ENCODE data around the gene NCOA7. TPM values are rescaled to one million over a fixed set of nuclear protein-coding genes. Genes with fewer than 3 reads are reported as not detected.
"Not testable (repeated sequence)": the region's sequence is repeated elsewhere in the genome, so short reads cannot be mapped to it uniquely, and the experiment has no call there.

NCOA7 gene
- total and polyA plus RNA-seq, 9 donors = 5.5 to 9.1 (median 6.1) TPM

GRCh38 chr6:125931733-125932450 lies 141.1 kb downstream of the NCOA7 start:
- Histone ChIP-seq H3K4me3 (ENCODE audit: low read length) (no peak overlapping the region), H3K36me3 (ENCODE audit: control insufficient read depth, insufficient read depth, low read length) (no peaks in the 10 kb centered on the region), H3K4me1 (ENCODE audit: control insufficient read depth, insufficient read depth, low read length) (no peaks in the 10 kb centered on the region), H3K27ac (ENCODE audit: low read length) (no peak overlapping the region), H3K27me3 (ENCODE audit: control insufficient read depth, insufficient read depth, low read length) (no peaks in the 10 kb centered on the region), H3K9me3 (replicated peaks; ENCODE audit: control insufficient read depth, low read depth, low read length) (no peaks in the 10 kb centered on the region)
- WGBS (ENCODE audit: insufficient coverage) = 100% methylated on average over 1 of the region's 4 CpGs
- no peak for DNase-seq

- Histone ChIP-seq H3K27ac (ENCODE audit: low read length) (no peak overlapping the region), H3K27me3 (ENCODE audit: control insufficient read depth, insufficient read depth, low read length) (no peaks in the 10 kb centered on the region), H3K9me3 (replicated peaks; ENCODE audit: control insufficient read depth, low read depth, low read length) (no peaks in the 10 kb centered on the region), H3K4me3 (ENCODE audit: low read length) (no peak overlapping the region), H3K36me3 (ENCODE audit: control insufficient read depth, insufficient read depth, low read length) (no peaks in the 10 kb centered on the region), H3K4me1 (ENCODE audit: control insufficient read depth, insufficient read depth, low read length) (no peaks in the 10 kb centered on the region)
- DNase-seq = no peak
Observed at GRCh38 chr6:125932451-125932795, 141.7 kb downstream of the NCOA7 start.

GRCh38 chr6:125935520-125935919 lies 144.8 kb downstream of the NCOA7 start:
- H3K4me3 ChIP-seq (ENCODE audit: low read length); H3K4me1 ChIP-seq (ENCODE audit: control insufficient read depth, insufficient read depth, low read length); DNase-seq; H3K9me3 ChIP-seq (replicated peaks; ENCODE audit: control insufficient read depth, low read depth, low read length); H3K36me3 ChIP-seq (ENCODE audit: control insufficient read depth, insufficient read depth, low read length); H3K27me3 ChIP-seq (ENCODE audit: control insufficient read depth, insufficient read depth, low read length); H3K27ac ChIP-seq (ENCODE audit: low read length): not testable (repeated sequence)
- WGBS (ENCODE audit: insufficient coverage) = no CpG with 5 or more reads among the region's 5 CpGs

- H3K27me3 ChIP-seq (ENCODE audit: control insufficient read depth, insufficient read depth, low read length) = no peaks in the 10 kb centered on the region
- H3K36me3 ChIP-seq (ENCODE audit: control insufficient read depth, insufficient read depth, low read length) = no peaks in the 10 kb centered on the region
- no peaks in the 10 kb centered on the region for H3K9me3 ChIP-seq (replicated peaks; ENCODE audit: control insufficient read depth, low read depth, low read length)
- DNase-seq = no peak
- H3K4me3 ChIP-seq (ENCODE audit: low read length) = no peak overlapping the region
- no CpG with 5 or more reads among the region's 1 CpG for WGBS (ENCODE audit: insufficient coverage)
- H3K27ac ChIP-seq (ENCODE audit: low read length) = no peak overlapping the region
- H3K4me1 ChIP-seq (ENCODE audit: control insufficient read depth, insufficient read depth, low read length) = no peaks in the 10 kb centered on the region
Observed at GRCh38 chr6:125939026-125939425, 148.3 kb downstream of the NCOA7 start.

GRCh38 chr6:125939791-125940190 lies 149.0 kb downstream of the NCOA7 start:
- WGBS (ENCODE audit: insufficient coverage) = no CpG with 5 or more reads among the region's 2 CpGs
- H3K27me3 ChIP-seq (ENCODE audit: control insufficient read depth, insufficient read depth, low read length) = no peaks in the 10 kb centered on the region
- DNase-seq = no peak

GRCh38 chr6:125940247-125941041 lies 149.7 kb downstream of the NCOA7 start:
- H3K27me3 ChIP-seq (ENCODE audit: control insufficient read depth, insufficient read depth, low read length) = no peaks in the 10 kb centered on the region
- no CpG with 5 or more reads among the region's 5 CpGs for WGBS (ENCODE audit: insufficient coverage)
- H3K36me3 ChIP-seq (ENCODE audit: control insufficient read depth, insufficient read depth, low read length) = no peaks in the 10 kb centered on the region
- no peaks in the 10 kb centered on the region for H3K4me1 ChIP-seq (ENCODE audit: control insufficient read depth, insufficient read depth, low read length)
- H3K4me3 ChIP-seq (ENCODE audit: low read length) = no peak overlapping the region
- no peaks in the 10 kb centered on the region for H3K9me3 ChIP-seq (replicated peaks; ENCODE audit: control insufficient read depth, low read depth, low read length)
- no peak overlapping the region for H3K27ac ChIP-seq (ENCODE audit: low read length)
- no peak for DNase-seq

More at GRCh38 chr6:125939791-125940190, 149.0 kb downstream of the NCOA7 start:
- Histone ChIP-seq H3K27ac (ENCODE audit: low read length) (no peak overlapping the region), H3K4me1 (ENCODE audit: control insufficient read depth, insufficient read depth, low read length) (no peaks in the 10 kb centered on the region), H3K4me3 (ENCODE audit: low read length) (no peak overlapping the region), H3K36me3 (ENCODE audit: control insufficient read depth, insufficient read depth, low read length) (no peaks in the 10 kb centered on the region), H3K9me3 (replicated peaks; ENCODE audit: control insufficient read depth, low read depth, low read length) (no peaks in the 10 kb centered on the region)

GRCh38 chr6:125942672-125943527 lies 152.1 kb downstream of the NCOA7 start:
- no peak overlapping the region for H3K4me3 ChIP-seq (ENCODE audit: low read length)
- no peaks in the 10 kb centered on the region for H3K9me3 ChIP-seq (replicated peaks; ENCODE audit: control insufficient read depth, low read depth, low read length)
- no peaks in the 10 kb centered on the region for H3K36me3 ChIP-seq (ENCODE audit: control insufficient read depth, insufficient read depth, low read length)
- H3K27me3 ChIP-seq (ENCODE audit: control insufficient read depth, insufficient read depth, low read length) = no peaks in the 10 kb centered on the region
- no peak for DNase-seq
- no peak overlapping the region for H3K27ac ChIP-seq (ENCODE audit: low read length)
- WGBS (ENCODE audit: insufficient coverage) = 76% methylated on average over 6 of the region's 10 CpGs
- no peaks in the 10 kb centered on the region for H3K4me1 ChIP-seq (ENCODE audit: control insufficient read depth, insufficient read depth, low read length)

GRCh38 chr6:125943528-125944433 lies 153.0 kb downstream of the NCOA7 start:
- Histone ChIP-seq H3K27me3 (ENCODE audit: control insufficient read depth, insufficient read depth, low read length) (no peaks in the 10 kb centered on the region), H3K36me3 (ENCODE audit: control insufficient read depth, insufficient read depth, low read length) (no peaks in the 10 kb centered on the region), H3K4me3 (ENCODE audit: low read length) (no peak overlapping the region), H3K27ac (ENCODE audit: low read length) (peak overlapping the region; percentile 38), H3K4me1 (ENCODE audit: control insufficient read depth, insufficient read depth, low read length) (no peaks in the 10 kb centered on the region), H3K9me3 (replicated peaks; ENCODE audit: control insufficient read depth, low read depth, low read length) (no peaks in the 10 kb centered on the region)
- 82% methylated on average over 3 of the region's 4 CpGs for WGBS (ENCODE audit: insufficient coverage)
- no peak for DNase-seq

- H3K27ac ChIP-seq (ENCODE audit: low read length) = peak overlapping the region; percentile 56
- H3K27me3 ChIP-seq (ENCODE audit: control insufficient read depth, insufficient read depth, low read length) = no peaks in the 10 kb centered on the region
- WGBS (ENCODE audit: insufficient coverage) = 80% methylated on average over 1 of the region's 5 CpGs
- H3K9me3 ChIP-seq (replicated peaks; ENCODE audit: control insufficient read depth, low read depth, low read length) = no peaks in the 10 kb centered on the region
- DNase-seq = peak; percentile 80
- H3K4me1 ChIP-seq (ENCODE audit: control insufficient read depth, insufficient read depth, low read length) = no peaks in the 10 kb centered on the region
- H3K4me3 ChIP-seq (ENCODE audit: low read length) = no peak overlapping the region
- H3K36me3 ChIP-seq (ENCODE audit: control insufficient read depth, insufficient read depth, low read length) = no peaks in the 10 kb centered on the region
Observed at GRCh38 chr6:125944434-125944816, 153.7 kb downstream of the NCOA7 start.

All from muscle of leg (tissue), 11 donors.